SK-N-SH (cell line): ENCODE data around the gene HELT. TPM values are rescaled to one million over a fixed set of nuclear protein-coding genes. Genes with fewer than 3 reads are reported as not detected.

Experiments
- CTCF ChIA-PET: fragments of 300-600, 350-600 bp; formaldehyde crosslinking; extraction: SDS; loops from one replicate; lab custom pipeline; 2021; lab: Yijun Ruan, JAX
- POLR2A ChIA-PET: fragments of 350-600 bp; sonication (Branson Sonifier 250); formaldehyde crosslinking; extraction: SDS; loops from one replicate; lab custom pipeline; 2020; ENCODE audit warnings: antibody characterized with exemption, inconsistent platforms; lab: Yijun Ruan, JAX
- DNase-seq: peaks from one replicate; pipeline ENCODE4 v3.0.0; 2012
- H2AFZ ChIP-seq: fragments of 200-600 bp; sonication (generic); 2 replicates; pipeline ENCODE4 v1.8.1; 2016; ENCODE audit warnings: antibody characterized with exemption, mild to moderate bottlenecking, low read depth
- H3F3A ChIP-seq: fragments of 200-600 bp; sonication (generic); replicated peaks from 2 replicates; pipeline ENCODE3; 2016; ENCODE audit warnings: antibody characterized with exemption, mild to moderate bottlenecking; ENCODE audit not compliant: insufficient read depth
- H3K27ac ChIP-seq, 2 experiments: fragments of 200-500 bp in 1 of 2; fragments of 200-600 bp in 1 of 2; sonication (Bioruptor generic) in 1 of 2; sonication (generic), shearing (Covaris generic) in 1 of 2; 2 replicates each; pipeline versions ENCODE4 v1.5.1 to v1.6.1; 2014 to 2016; ENCODE audit warnings: low read depth in 2 of 2, inconsistent platforms in 1 of 2, low read length in 1 of 2, mild to moderate bottlenecking in 1 of 2, mixed read lengths in 1 of 2
- H3K27me3 ChIP-seq: fragments of 200-600 bp; sonication (generic), shearing (Covaris generic); 2 replicates; pipeline ENCODE4 v1.6.1; 2016; ENCODE audit warnings: mixed run types; ENCODE audit not compliant: insufficient read depth
- H3K36me3 ChIP-seq, 2 experiments: fragments of 200-500 bp in 1 of 2; fragments of 200-600 bp in 1 of 2; sonication (Bioruptor generic) in 1 of 2; sonication (generic) in 1 of 2; replicated peaks in 1 of 2; 2 replicates each; pipeline versions ENCODE3 to v1.5.1; 2014 to 2016; ENCODE audit warnings: low read length in 1 of 2, mild to moderate bottlenecking in 1 of 2; ENCODE audit not compliant: insufficient read depth in 2 of 2, control insufficient read depth in 1 of 2
- H3K4me1 ChIP-seq, 2 experiments: fragments of 200-500 bp in 1 of 2; fragments of 200-600 bp in 1 of 2; sonication (Bioruptor generic) in 1 of 2; sonication (generic), shearing (Covaris generic) in 1 of 2; 2 replicates each; pipeline versions ENCODE4 v1.5.1 to v1.6.1; 2014 to 2016; ENCODE audit warnings: low read depth in 1 of 2, low read length in 1 of 2, mixed run types in 1 of 2; ENCODE audit not compliant: insufficient read depth in 2 of 2, control insufficient read depth in 1 of 2
- H3K4me2 ChIP-seq: fragments of 200-600 bp; sonication (generic), shearing (Covaris generic); 2 replicates; pipeline ENCODE4 v1.6.1; 2017; ENCODE audit warnings: mixed run types
- H3K4me3 ChIP-seq, 2 experiments: fragments of 200-500 bp in 1 of 2; fragments of 200-600 bp in 1 of 2; sonication (Bioruptor generic) in 1 of 2; sonication (generic), shearing (Covaris generic) in 1 of 2; 2 replicates each; pipeline versions ENCODE4 v1.5.1 to v1.8.1; 2014 to 2016; ENCODE audit warnings: low read depth in 2 of 2, inconsistent platforms in 1 of 2, low read length in 1 of 2, mild to moderate bottlenecking in 1 of 2, mixed read lengths in 1 of 2, moderate library complexity in 1 of 2
- H3K79me2 ChIP-seq: fragments of 200-600 bp; sonication (generic); 2 replicates; pipeline ENCODE4 v1.8.1; 2017; ENCODE audit warnings: mild to moderate bottlenecking; ENCODE audit not compliant: insufficient read depth
- H3K9ac ChIP-seq: fragments of 200-600 bp; sonication (generic); 2 replicates; pipeline ENCODE4 v1.6.1; 2017; ENCODE audit warnings: mixed run types
- H3K9me2 ChIP-seq: fragments of 200-600 bp; sonication (generic); 2 replicates; pipeline ENCODE4 v1.6.1; 2017; ENCODE audit warnings: mixed run types
- H3K9me3 ChIP-seq: fragments of 200-600 bp; sonication (generic); 2 replicates; pipeline ENCODE4 v1.6.1; 2017; ENCODE audit warnings: mixed run types, mild to moderate bottlenecking, moderate library complexity
- H4K20me1 ChIP-seq: fragments of 200-600 bp; sonication (generic); 2 replicates; pipeline ENCODE4 v1.6.1; 2017; ENCODE audit warnings: mild to moderate bottlenecking, mixed run types; ENCODE audit not compliant: insufficient read depth
- CHD2 ChIP-seq: fragments of 150-350 bp; IDR thresholded peaks from 2 replicates; pipeline ENCODE4 v1.6.1; 2018; ENCODE audit warnings: low read length; ENCODE audit not compliant: partially characterized antibody
- ELF1 ChIP-seq: IDR thresholded peaks from 2 replicates; pipeline ENCODE4 v1.4.0; 2012
- EZH2phosphoT487 ChIP-seq: fragments of 200-600 bp; sonication (generic); IDR thresholded peaks from 2 replicates; pipeline ENCODE4 v1.6.1; 2017; ENCODE audit warnings: low read depth, mixed run types, mild to moderate bottlenecking, antibody characterized with exemption, moderate library complexity, borderline replicate concordance
- FOSL2 ChIP-seq: IDR thresholded peaks from 2 replicates; pipeline ENCODE4 v1.4.0; 2012; ENCODE audit warnings: low read depth, mild to moderate bottlenecking, moderate library complexity, borderline replicate concordance
- FOXJ3 ChIP-seq: sonication (generic); formaldehyde crosslinking; IDR thresholded peaks from 2 replicates; pipeline ENCODE4 v1.5.1; 2020; ENCODE audit warnings: mild to moderate bottlenecking, missing genetic modification reagents
- FOXM1 ChIP-seq: IDR thresholded peaks from 2 replicates; pipeline ENCODE4 v1.4.0; 2012; ENCODE audit warnings: low read depth, mild to moderate bottlenecking
- JUND ChIP-seq: IDR thresholded peaks from 2 replicates; pipeline ENCODE4 v1.4.0; 2012
- MAX ChIP-seq: IDR thresholded peaks from 2 replicates; pipeline ENCODE4 v1.4.0; 2012; ENCODE audit warnings: low read depth
- MEF2A ChIP-seq: IDR thresholded peaks from 2 replicates; pipeline ENCODE4 v1.4.0; 2012; ENCODE audit warnings: low read depth, borderline replicate concordance
- MXI1 ChIP-seq: IDR thresholded peaks from 2 replicates; pipeline ENCODE4 v1.6.1; 2012; ENCODE audit warnings: mild to moderate bottlenecking, low read depth, low read length, improper control_type of control experiment
- NFIC ChIP-seq: IDR thresholded peaks from 2 replicates; pipeline ENCODE4 v1.4.0; 2012; ENCODE audit warnings: borderline replicate concordance
- NRF1 ChIP-seq: IDR thresholded peaks from 2 replicates; pipeline ENCODE4 v1.6.1; 2012; ENCODE audit warnings: low read depth, mild to moderate bottlenecking, low read length
- RAD21 ChIP-seq: IDR thresholded peaks from 2 replicates; pipeline ENCODE4 v1.6.1; 2012; ENCODE audit warnings: mild to moderate bottlenecking, low read length
- SIN3A ChIP-seq: IDR thresholded peaks from 2 replicates; pipeline ENCODE4 v1.6.1; 2012; ENCODE audit warnings: low read depth, mild to moderate bottlenecking, low read length, moderate library complexity, borderline replicate concordance
- SMC3 ChIP-seq: IDR thresholded peaks from 2 replicates; pipeline ENCODE4 v1.6.1; 2012; ENCODE audit warnings: low read depth, low read length, improper control_type of control experiment
- TAF1 ChIP-seq: IDR thresholded peaks from 2 replicates; pipeline ENCODE4 v1.6.1; 2012; ENCODE audit warnings: low read depth, mild to moderate bottlenecking, low read length, moderate library complexity, borderline replicate concordance
- TCF12 ChIP-seq: IDR thresholded peaks from 2 replicates; pipeline ENCODE4 v1.4.0; 2012
- TEAD4 ChIP-seq: IDR thresholded peaks from 2 replicates; pipeline ENCODE4 v1.4.0; 2012; ENCODE audit warnings: mild to moderate bottlenecking, borderline replicate concordance; ENCODE audit not compliant: insufficient read depth
- YY1 ChIP-seq: IDR thresholded peaks from 2 replicates; pipeline ENCODE4 v1.4.0; 2012; ENCODE audit warnings: low read depth, mild to moderate bottlenecking
- WGBS: methylation state at CpG from one replicate; pipeline ENCODE4 v1.1.6; 2017; ENCODE audit warnings: low lambda C conversion rate; 5-methylcytosine and 5-hydroxymethylcytosine counted together
- polyA plus RNA-seq, 3 experiments: library from polyadenylated mRNA; depleted of rRNA; stranded (reverse); fragments of >200 nt; gene quantifications; 2 replicates each; pipeline ENCODE4 v1.2.3, GENCODE V29; 2012
- TF ChIP-seq, protein P1 (sequence below): fragments of 150-350 bp; IDR thresholded peaks from 2 replicates; pipeline ENCODE4 v1.6.1; 2016; ENCODE audit warnings: mild to moderate bottlenecking, low read depth, low read length
- TF ChIP-seq, protein P2 (sequence below): fragments of 200-600 bp; sonication (generic); IDR thresholded peaks from 2 replicates; pipeline ENCODE4 v1.6.1; 2017; ENCODE audit warnings: antibody characterized with exemption, mild to moderate bottlenecking, moderate library complexity
- TF ChIP-seq, protein P3 (sequence below): IDR thresholded peaks from 2 replicates; pipeline ENCODE4 v1.4.0; 2012; ENCODE audit warnings: low read depth, borderline replicate concordance

Gene HELT
- polyA plus RNA-seq, 1 of the 3 experiments (the other 2 are of a cell fraction): not detected

DNA sequence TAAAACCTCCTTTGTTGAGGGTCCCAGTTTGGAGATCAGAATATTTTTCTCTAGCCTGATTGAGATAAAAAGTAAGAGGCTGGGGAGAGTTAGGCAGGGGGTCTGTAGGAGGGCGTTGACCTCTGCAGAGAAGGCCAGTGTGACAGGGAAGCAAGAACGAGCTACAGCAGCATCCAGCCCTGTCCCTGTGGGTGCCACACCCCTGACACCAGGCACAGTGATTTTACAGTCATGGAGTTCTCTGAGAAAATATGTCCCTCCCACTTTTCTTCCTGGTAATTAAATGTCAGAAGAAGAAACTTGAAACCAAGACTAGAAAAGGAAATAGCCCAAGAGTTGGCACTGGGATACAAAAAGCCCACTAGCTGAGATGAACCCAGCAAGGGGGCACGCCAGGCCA is 25.0 kb upstream of the HELT start:
- no peaks in the 10 kb centered on the region for H3K9me3 ChIP-seq
- H3K27ac ChIP-seq: no peak overlapping the region
- POLR2A ChIA-PET: no interaction called here
- H3K9ac ChIP-seq: no peak overlapping the region
- no peak overlapping the region for H3K4me2 ChIP-seq
- TF ChIP-seq TEAD4 (no peak), FOSL2 (no peak), FOXM1 (no peak), NFIC (no peak), NRF1 (no peak), EZH2phosphoT487 (no peak), MXI1 (no peak), MAX (no peak), TCF12 (no peak), CHD2 (no peak), FOXJ3 (CRISPR knock-in tag) (no peak)
- TF ChIP-seq, protein P1, sequence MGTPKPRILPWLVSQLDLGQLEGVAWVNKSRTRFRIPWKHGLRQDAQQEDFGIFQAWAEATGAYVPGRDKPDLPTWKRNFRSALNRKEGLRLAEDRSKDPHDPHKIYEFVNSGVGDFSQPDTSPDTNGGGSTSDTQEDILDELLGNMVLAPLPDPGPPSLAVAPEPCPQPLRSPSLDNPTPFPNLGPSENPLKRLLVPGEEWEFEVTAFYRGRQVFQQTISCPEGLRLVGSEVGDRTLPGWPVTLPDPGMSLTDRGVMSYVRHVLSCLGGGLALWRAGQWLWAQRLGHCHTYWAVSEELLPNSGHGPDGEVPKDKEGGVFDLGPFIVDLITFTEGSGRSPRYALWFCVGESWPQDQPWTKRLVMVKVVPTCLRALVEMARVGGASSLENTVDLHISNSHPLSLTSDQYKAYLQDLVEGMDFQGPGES: no peak
- WGBS: 32% methylated on average over 3 of the region's 3 CpGs
- H3K36me3 ChIP-seq: no peaks in the 10 kb centered on the region
- no peak overlapping the region for H3K4me3 ChIP-seq
- DNase-seq: no peak
- H4K20me1 ChIP-seq: no peaks in the 10 kb centered on the region
- CTCF ChIA-PET: interaction anchor here (0.7 to 2.1 kb wide), 5 partner anchors 9 to 248 kb away, joined by 3 to 7 read pairs (median 3); no protein-coding TSS in a partner anchor
- peaks cover 10% of the 10 kb centered on the region; the same call in 1 of the 2 replicates for H3K27me3 ChIP-seq
- H3F3A ChIP-seq: no peaks in the 10 kb centered on the region
- no peaks in the 10 kb centered on the region for H3K79me2 ChIP-seq
- no peaks in the 10 kb centered on the region for H3K9me2 ChIP-seq
- no peak overlapping the region for H2AFZ ChIP-seq
- no peaks in the 10 kb centered on the region for H3K4me1 ChIP-seq

DNA sequence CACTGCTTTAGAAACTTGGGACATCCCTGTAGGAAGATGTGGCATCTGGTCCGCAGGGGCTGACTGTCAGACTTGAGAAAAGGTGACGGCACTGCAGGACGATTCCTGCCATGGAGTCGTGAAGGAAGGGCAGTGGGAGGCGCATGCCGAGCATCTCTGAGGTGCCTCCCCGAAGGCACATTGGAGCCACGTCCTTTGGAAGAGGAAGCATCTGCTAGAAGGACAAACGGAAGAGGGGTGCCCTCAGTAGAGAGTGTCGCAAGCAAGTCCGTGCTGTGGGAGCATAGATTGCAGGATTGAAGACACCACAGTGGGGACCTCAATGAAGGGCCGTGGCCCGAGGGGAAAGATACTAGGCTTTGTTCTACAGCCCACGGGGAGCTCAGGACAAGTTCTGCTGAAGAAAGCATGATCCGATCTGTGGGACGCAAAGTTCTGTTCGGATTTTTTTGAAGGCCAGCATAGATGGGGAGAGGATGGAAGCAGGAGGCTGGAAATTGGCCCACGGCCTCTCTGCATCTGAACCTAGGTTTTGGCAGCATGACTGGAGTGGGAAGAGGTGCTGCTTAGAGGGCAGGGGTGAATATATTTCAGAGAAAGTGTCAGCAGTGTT is 24.2 kb upstream of the HELT start:
- H3K9me3 ChIP-seq: no peaks in the 10 kb centered on the region
- H3K9ac ChIP-seq: no peak overlapping the region
- TF ChIP-seq FOSL2 (no peak), TEAD4 (no peak), MAX (no peak), MEF2A (no peak), FOXM1 (no peak), FOXJ3 (CRISPR knock-in tag) (no peak), SIN3A (no peak), ELF1 (no peak), YY1 (no peak), TAF1 (no peak), JUND (no peak), NRF1 (no peak), CHD2 (no peak), RAD21 (no peak), SMC3 (no peak)
- TF ChIP-seq, protein P2, sequence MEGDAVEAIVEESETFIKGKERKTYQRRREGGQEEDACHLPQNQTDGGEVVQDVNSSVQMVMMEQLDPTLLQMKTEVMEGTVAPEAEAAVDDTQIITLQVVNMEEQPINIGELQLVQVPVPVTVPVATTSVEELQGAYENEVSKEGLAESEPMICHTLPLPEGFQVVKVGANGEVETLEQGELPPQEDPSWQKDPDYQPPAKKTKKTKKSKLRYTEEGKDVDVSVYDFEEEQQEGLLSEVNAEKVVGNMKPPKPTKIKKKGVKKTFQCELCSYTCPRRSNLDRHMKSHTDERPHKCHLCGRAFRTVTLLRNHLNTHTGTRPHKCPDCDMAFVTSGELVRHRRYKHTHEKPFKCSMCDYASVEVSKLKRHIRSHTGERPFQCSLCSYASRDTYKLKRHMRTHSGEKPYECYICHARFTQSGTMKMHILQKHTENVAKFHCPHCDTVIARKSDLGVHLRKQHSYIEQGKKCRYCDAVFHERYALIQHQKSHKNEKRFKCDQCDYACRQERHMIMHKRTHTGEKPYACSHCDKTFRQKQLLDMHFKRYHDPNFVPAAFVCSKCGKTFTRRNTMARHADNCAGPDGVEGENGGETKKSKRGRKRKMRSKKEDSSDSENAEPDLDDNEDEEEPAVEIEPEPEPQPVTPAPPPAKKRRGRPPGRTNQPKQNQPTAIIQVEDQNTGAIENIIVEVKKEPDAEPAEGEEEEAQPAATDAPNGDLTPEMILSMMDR: no peak
- TF ChIP-seq, protein P3, sequence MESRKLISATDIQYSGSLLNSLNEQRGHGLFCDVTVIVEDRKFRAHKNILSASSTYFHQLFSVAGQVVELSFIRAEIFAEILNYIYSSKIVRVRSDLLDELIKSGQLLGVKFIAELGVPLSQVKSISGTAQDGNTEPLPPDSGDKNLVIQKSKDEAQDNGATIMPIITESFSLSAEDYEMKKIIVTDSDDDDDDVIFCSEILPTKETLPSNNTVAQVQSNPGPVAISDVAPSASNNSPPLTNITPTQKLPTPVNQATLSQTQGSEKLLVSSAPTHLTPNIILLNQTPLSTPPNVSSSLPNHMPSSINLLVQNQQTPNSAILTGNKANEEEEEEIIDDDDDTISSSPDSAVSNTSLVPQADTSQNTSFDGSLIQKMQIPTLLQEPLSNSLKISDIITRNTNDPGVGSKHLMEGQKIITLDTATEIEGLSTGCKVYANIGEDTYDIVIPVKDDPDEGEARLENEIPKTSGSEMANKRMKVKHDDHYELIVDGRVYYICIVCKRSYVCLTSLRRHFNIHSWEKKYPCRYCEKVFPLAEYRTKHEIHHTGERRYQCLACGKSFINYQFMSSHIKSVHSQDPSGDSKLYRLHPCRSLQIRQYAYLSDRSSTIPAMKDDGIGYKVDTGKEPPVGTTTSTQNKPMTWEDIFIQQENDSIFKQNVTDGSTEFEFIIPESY: no peak
- no peak overlapping the region for H3K4me2 ChIP-seq
- H3K27me3 ChIP-seq: peaks cover 10% of the 10 kb centered on the region; the same call in 1 of the 2 replicates
- H3K9me2 ChIP-seq: no peaks in the 10 kb centered on the region
- ChIA-PET POLR2A (no interaction called here), CTCF (interaction anchor here (0.7 to 2.1 kb wide), 5 partner anchors 10 to 249 kb away, joined by 3 to 7 read pairs (median 3); no protein-coding TSS in a partner anchor)
- H3K79me2 ChIP-seq: no peaks in the 10 kb centered on the region
- no peaks in the 10 kb centered on the region for H4K20me1 ChIP-seq
- H3K4me3 ChIP-seq: no peak overlapping the region
- H2AFZ ChIP-seq: no peak overlapping the region
- WGBS: 53% methylated on average over 18 of the region's 18 CpGs
- no peak overlapping the region for H3K27ac ChIP-seq
- no peak for DNase-seq
- no peaks in the 10 kb centered on the region for H3F3A ChIP-seq
- no peaks in the 10 kb centered on the region for H3K4me1 ChIP-seq
- H3K36me3 ChIP-seq: no peaks in the 10 kb centered on the region
